Activated B cell treated with CpG ODN at 0.5 μM for 24 hours (primary cell): ENCODE results near the gene AUP1. TPM values are rescaled to one million over a fixed set of nuclear protein-coding genes. Genes with fewer than 3 reads are reported as not detected.

ENCODE experiments used
- ATAC-seq: fragments of 200-7000 bp; cut with Tn5 transposase; one replicate; pipeline ENCODE4 v1.10.0; 2021; ENCODE audit warnings: low read depth, mild to moderate bottlenecking, moderate library complexity
- CTCF ChIA-PET: fragments of 350-600 bp; sonication (Branson Sonifier 250); formaldehyde crosslinking; loops from one replicate; lab custom pipeline; 2021; ENCODE audit warnings: antibody characterized with exemption; lab: Charles Lee
- POLR2A ChIA-PET: fragments of 350-600 bp; sonication (Branson Sonifier 250); formaldehyde crosslinking; loops from one replicate; lab custom pipeline; 2021; ENCODE audit warnings: antibody characterized with exemption; lab: Charles Lee
- DNase-seq: peaks from one replicate; pipeline ENCODE4 v3.0.0; 2022
- H3K27ac Mint-ChIP-seq: one replicate; pipeline ENCODE4 v1.8.0; 2020; ENCODE audit warnings: mixed read lengths
- H3K27me3 Mint-ChIP-seq: one replicate; pipeline ENCODE4 v1.8.0; 2021; ENCODE audit warnings: mixed read lengths
- H3K36me3 Mint-ChIP-seq: one replicate; pipeline ENCODE4 v1.8.0; 2021; ENCODE audit warnings: low read depth, mixed read lengths
- H3K4me1 Mint-ChIP-seq: one replicate; pipeline ENCODE4 v1.8.0; 2021; ENCODE audit warnings: mixed read lengths
- H3K4me3 Mint-ChIP-seq: one replicate; pipeline ENCODE4 v1.8.0; 2020; ENCODE audit warnings: mild to moderate bottlenecking, mixed read lengths
- H3K9me3 Mint-ChIP-seq: one replicate; pipeline ENCODE4 v1.8.0; 2020; ENCODE audit warnings: mixed read lengths
- intact Hi-C: fragments of 100-400 bp; cut with micrococcal nuclease; formaldehyde crosslinking; loops from one replicate; pipeline ENCODE4 v1.15.1; 2024
- total RNA-seq: library from RNA; stranded (reverse); gene quantifications from 2 replicates; pipeline ENCODE4 v1.2.3, GENCODE V29; 2022
- TF ChIP-seq, protein P1 (sequence below): fragments of 200-600 bp; IDR thresholded peaks from one replicate; pipeline ENCODE4 v1.8.0; 2022; ENCODE audit warnings: antibody characterized with exemption, mild to moderate bottlenecking

The AUP1 gene
- total RNA-seq, 1 donor from 2014 or later: 177 TPM

DNA sequence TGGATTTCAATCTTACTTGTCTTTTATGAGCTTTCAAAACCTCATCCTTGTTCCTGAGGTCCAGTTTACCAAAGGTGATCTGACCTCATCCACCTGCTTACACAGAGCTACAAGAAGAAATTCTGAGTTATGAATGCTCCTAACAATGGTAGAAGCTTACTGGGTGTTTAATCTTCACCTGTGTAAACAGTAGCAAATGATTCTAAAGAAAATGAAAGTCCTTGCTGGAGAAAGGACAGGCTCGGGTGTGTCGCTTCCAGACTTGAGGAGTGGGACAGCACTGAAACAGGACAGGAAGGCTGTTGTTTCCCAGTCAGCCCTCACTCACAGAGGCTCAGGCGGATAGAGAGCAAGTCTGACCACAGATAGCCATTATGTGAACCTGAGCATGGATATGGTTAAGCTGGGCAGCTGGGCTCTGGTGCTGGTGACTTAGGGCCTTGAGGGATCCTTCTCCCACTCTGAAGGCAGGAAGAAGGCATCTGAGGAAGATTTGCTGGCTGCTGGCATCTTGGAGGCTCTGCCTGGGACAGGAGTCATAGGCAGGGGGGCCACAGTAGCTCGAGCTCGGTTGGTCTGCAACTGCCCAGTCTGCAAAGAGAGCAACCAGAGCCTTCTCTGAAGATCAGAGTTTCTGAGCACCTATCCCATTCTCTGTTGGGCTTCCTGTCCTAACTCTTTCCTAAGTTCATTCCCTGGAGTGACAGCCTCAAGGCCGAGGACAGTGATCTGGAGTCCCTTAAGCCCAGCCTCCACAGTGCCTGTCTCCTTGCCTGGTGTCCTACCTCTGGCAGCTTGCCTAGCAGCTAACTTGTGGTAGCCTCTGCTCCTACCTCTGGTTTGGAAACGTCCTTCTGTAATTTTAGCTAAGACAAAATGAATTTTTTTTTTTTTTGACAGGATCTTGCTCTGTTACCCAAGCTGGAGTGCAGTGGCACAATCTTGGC lies 29.1 kb upstream of the AUP1 start:
- intact Hi-C loops: no loop called here
- CTCF ChIA-PET: interaction anchor here (1.4 kb wide), 1 partner anchor 14 kb away, joined by 3 read pairs; no protein-coding TSS in a partner anchor
- POLR2A ChIA-PET: interaction anchor here (0.5 to 1.1 kb wide), 3 partner anchors 28 to 376 kb away, joined by 3 to 5 read pairs (median 5); no protein-coding TSS in a partner anchor
- TF ChIP-seq, protein P1, sequence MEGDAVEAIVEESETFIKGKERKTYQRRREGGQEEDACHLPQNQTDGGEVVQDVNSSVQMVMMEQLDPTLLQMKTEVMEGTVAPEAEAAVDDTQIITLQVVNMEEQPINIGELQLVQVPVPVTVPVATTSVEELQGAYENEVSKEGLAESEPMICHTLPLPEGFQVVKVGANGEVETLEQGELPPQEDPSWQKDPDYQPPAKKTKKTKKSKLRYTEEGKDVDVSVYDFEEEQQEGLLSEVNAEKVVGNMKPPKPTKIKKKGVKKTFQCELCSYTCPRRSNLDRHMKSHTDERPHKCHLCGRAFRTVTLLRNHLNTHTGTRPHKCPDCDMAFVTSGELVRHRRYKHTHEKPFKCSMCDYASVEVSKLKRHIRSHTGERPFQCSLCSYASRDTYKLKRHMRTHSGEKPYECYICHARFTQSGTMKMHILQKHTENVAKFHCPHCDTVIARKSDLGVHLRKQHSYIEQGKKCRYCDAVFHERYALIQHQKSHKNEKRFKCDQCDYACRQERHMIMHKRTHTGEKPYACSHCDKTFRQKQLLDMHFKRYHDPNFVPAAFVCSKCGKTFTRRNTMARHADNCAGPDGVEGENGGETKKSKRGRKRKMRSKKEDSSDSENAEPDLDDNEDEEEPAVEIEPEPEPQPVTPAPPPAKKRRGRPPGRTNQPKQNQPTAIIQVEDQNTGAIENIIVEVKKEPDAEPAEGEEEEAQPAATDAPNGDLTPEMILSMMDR: no peak
- H3K4me3 Mint-ChIP-seq: no peak overlapping the region
- peaks cover 15% of the 10 kb centered on the region for H3K4me1 Mint-ChIP-seq
- H3K36me3 Mint-ChIP-seq: peaks cover 16% of the 10 kb centered on the region
- no peaks in the 10 kb centered on the region for H3K27me3 Mint-ChIP-seq
- DNase-seq: no peak
- no peak for ATAC-seq
- no peaks in the 10 kb centered on the region for H3K9me3 Mint-ChIP-seq
- H3K27ac Mint-ChIP-seq: no peak overlapping the region

DNA sequence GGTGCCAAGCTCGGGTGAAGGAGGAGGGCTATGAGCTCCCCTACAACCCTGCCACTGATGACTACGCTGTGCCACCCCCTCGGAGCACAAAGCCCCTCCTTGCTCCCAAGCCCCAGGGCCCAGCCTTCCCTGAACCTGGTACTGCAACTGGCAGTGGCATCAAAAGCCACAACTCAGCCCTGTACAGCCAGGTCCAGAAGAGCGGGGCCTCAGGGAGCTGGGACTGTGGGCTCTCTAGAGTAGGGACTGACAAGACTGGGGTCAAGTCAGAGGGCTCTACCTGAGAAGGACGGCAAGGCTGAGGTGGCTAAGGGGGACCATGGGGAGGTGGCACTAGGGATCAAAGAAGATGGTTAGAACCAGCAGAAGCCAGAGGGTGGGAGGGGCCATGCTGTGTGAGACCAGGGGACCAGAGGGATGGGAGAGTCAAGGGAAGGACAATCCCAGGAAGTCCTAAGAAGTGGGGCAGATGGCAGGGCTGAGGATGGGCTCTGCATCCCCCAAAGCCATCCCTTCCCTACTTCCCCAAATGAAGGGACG lies 27.4 kb upstream of the AUP1 start:
- Mint-ChIP-seq H3K4me3 (peak overlapping the region; percentile 97), H3K9me3 (no peaks in the 10 kb centered on the region), H3K4me1 (peaks cover 25% of the 10 kb centered on the region), H3K27me3 (no peaks in the 10 kb centered on the region), H3K36me3 (peaks cover 16% of the 10 kb centered on the region), H3K27ac (no peak overlapping the region)
- ATAC-seq (no peak), DNase-seq (no peak)
- ChIA-PET POLR2A (interaction anchor here (0.9 to 1.6 kb wide), 2 partner anchors 20 to 27 kb away, joined by 3 to 5 read pairs; partner anchors contain the start of genes AUP1 and HTRA2), CTCF (no interaction called here)
- intact Hi-C loops: no loop called here
- TF ChIP-seq, protein P1: no peak

DNA sequence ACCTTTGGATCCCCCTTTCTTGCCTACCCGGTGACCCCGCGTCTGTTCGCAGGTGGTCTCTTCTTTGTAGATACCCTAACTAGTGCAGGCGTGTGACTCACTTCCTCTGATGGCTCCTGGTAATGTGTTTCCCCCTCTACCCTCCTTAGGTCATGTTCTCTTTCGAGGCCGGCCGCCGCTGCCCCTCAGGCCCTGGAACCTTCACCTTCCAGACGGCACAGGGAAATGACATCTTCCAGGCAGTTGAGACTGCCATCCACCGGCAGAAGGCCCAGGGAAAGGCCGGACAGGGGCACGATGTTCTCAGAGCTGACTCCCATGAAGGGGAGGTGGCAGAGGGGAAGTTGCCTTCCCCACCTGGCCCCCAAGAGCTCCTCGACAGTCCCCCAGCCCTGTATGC lies 26.7 kb upstream of the AUP1 start:
- intact Hi-C loops: no loop called here
- H3K27ac Mint-ChIP-seq: peak overlapping the region; percentile 35
- H3K4me1 Mint-ChIP-seq: peaks cover 26% of the 10 kb centered on the region
- H3K27me3 Mint-ChIP-seq: no peaks in the 10 kb centered on the region
- ChIA-PET CTCF (no interaction called here), POLR2A (interaction anchor here (0.8 to 1.6 kb wide), 7 partner anchors 15 to 135 kb away, joined by 3 to 6 read pairs (median 4); partner anchors contain the start of genes C2orf81, LBX2, PCGF1 and WDR54)
- TF ChIP-seq, protein P1: no peak
- no peak for ATAC-seq
- H3K9me3 Mint-ChIP-seq: no peaks in the 10 kb centered on the region
- H3K36me3 Mint-ChIP-seq: peaks cover 16% of the 10 kb centered on the region
- DNase-seq: no peak
- H3K4me3 Mint-ChIP-seq: peak overlapping the region; percentile 97

DNA sequence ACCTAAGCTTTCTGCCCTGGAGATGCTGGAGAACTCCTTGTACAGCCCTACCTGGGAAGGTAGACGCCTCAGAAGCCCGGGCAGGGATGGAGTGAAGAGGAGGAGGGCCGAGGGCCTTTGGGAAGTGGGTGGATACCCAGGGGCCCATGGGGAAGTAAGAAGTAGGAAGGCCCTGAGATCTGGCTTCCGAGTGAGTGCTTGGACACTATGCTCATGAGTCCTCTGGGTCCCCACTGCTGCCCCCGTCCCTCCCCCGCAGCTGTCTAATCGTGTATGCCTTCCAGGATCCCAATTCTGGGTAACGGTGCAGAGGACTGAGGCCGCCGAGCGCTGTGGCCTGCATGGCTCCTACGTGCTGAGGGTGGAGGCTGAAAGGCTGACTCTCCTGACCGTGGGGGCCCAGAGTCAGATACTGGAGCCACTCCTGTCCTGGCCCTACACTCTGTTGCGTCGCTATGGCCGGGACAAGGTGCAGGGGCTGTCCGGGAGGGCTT lies 26.2 kb upstream of the AUP1 start:
- peaks cover 26% of the 10 kb centered on the region for H3K4me1 Mint-ChIP-seq
- H3K27ac Mint-ChIP-seq: peak overlapping the region; percentile 90
- ATAC-seq: no peak
- H3K27me3 Mint-ChIP-seq: no peaks in the 10 kb centered on the region
- CTCF ChIA-PET: interaction anchor here (1.3 kb wide), 1 partner anchor 32 kb away, joined by 6 read pairs; no protein-coding TSS in a partner anchor
- DNase-seq: no peak
- no peaks in the 10 kb centered on the region for H3K9me3 Mint-ChIP-seq
- intact Hi-C loops: loop anchor here (1.0 to 2.0 kb wide), 2 partner anchors 16 to 31 kb away; no protein-coding TSS in a partner anchor
- POLR2A ChIA-PET: interaction anchor here (0.5 to 1.6 kb wide), 12 partner anchors 15 to 134 kb away, joined by 3 to 6 read pairs (median 4); partner anchors contain the start of genes C2orf81, LBX2, PCGF1 and WBP1
- peak overlapping the region; percentile 97 for H3K4me3 Mint-ChIP-seq
- peaks cover 16% of the 10 kb centered on the region for H3K36me3 Mint-ChIP-seq
- TF ChIP-seq, protein P1: no peak
